Fibroblast of pulmonary artery (primary cell): ENCODE data around the gene AGAP1.

Source experiments
- DNase-seq: peaks from one replicate; pipeline ENCODE4 v3.0.0-alpha.2; 2010; ENCODE audit warnings: low read depth
- H3K4me3 ChIP-seq: replicated peaks from 2 replicates; pipeline ENCODE4 v1.5.1; 2011; ENCODE audit warnings: low read depth, mild to moderate bottlenecking, control low read depth, low read length, moderate library complexity
- TF ChIP-seq, protein P1 (sequence below): IDR thresholded peaks from 2 replicates; pipeline ENCODE4 v1.5.1; 2011; ENCODE audit warnings: mild to moderate bottlenecking, control low read depth, low read length, inconsistent platforms; ENCODE audit errors: missing control alignments

Gene AGAP1

DNA sequence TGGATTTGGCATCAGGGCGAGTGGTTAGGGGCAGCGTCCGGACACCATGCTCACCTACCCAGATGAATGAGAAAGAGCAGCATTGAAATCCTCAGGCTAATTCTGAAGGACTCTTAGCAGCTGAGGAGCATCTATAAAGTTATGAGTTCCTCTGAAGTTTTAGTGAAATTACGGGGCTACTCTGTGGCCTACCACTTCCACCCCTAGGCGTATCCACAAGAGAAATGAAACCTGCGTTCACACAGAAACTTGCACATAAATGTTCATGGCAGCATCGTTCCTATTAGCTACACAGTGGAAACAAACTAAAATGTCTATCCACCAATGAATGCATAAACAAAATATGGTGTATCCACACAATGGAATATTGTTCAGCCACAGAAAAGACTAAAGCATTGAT lies 576.4 kb downstream of the AGAP1 start:
- no peak for DNase-seq
- TF ChIP-seq, protein P1, sequence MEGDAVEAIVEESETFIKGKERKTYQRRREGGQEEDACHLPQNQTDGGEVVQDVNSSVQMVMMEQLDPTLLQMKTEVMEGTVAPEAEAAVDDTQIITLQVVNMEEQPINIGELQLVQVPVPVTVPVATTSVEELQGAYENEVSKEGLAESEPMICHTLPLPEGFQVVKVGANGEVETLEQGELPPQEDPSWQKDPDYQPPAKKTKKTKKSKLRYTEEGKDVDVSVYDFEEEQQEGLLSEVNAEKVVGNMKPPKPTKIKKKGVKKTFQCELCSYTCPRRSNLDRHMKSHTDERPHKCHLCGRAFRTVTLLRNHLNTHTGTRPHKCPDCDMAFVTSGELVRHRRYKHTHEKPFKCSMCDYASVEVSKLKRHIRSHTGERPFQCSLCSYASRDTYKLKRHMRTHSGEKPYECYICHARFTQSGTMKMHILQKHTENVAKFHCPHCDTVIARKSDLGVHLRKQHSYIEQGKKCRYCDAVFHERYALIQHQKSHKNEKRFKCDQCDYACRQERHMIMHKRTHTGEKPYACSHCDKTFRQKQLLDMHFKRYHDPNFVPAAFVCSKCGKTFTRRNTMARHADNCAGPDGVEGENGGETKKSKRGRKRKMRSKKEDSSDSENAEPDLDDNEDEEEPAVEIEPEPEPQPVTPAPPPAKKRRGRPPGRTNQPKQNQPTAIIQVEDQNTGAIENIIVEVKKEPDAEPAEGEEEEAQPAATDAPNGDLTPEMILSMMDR: no peak
- H3K4me3 ChIP-seq: no peak overlapping the region

DNA sequence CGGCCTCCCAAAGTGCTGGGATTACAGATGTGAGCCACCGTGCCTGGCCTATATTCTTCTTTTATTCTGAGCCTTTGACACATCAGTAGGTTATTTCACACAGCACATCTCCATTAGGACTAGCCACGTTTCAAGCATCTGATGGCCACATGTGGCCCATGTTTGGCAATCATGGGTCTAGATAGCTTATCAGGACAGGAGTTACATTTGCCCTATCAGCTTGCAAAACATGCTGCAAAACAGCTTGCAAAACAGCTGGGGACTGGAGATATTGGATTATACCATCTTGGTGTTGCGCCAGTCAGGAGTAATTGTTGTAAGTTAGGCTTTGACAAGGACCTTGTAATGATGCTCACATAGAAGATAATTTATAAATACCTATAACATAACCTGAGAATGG lies 579.4 kb downstream of the AGAP1 start:
- no peak for DNase-seq
- TF ChIP-seq, protein P1: no peak
- no peak overlapping the region for H3K4me3 ChIP-seq

DNA sequence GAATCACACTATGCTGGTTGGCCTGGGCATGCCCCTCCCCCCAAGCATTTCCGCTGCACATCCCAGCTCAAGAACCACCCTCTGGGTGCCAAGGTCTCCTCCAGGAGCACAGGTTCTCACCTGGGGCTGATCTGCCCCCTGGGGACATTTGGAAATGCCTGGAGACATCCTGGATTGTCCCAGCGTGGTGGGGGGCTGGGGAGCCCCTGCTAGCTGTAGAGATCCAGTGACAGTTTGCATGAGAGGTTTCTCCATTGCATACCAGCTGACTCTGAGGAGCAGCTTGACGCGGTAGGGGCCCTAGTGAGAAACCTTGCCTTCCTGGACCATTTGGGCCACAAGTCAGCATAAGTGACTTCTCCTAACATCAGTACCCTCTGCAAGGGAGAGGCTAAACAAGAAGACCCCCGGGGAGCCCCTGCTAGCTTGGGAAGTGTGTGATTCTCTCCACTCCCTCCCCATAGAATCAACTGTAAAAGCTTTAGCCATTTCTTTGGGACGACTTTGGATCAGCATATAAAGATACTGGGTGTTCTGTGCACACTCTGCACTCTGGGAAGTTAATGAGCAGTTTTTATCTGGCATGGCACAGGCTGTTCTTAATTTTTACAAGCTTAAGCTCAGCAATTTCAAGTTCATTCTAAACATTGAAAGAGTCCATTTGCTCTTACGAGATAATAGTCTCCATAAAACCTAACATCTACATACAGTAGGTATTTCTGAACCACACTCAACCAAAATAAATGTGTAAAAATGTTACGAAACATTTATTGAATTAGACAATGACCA lies 580.2 kb downstream of the AGAP1 start:
- DNase-seq: no peak
- TF ChIP-seq, protein P1: no peak
- no peak overlapping the region for H3K4me3 ChIP-seq

DNA sequence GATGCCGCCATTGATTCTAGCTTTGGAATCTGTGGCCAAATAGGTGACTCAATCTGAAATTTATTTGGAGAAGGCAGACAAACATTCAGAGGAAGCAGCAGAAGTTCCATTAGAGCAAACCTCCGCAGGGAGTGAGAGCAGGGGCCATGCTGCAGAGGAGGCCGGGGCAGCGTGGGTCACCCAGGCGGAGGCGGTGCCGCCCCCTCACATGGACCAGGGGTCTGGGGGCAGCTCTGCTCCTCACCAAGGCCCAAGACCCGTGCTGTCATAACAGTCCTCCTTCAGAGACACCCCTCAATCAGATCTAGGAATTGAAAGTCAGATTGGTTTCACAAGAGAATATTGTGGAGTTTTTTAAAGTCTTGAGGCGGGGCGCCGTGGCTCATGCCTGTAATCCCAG lies 582.0 kb downstream of the AGAP1 start:
- no peak for DNase-seq
- TF ChIP-seq, protein P1: no peak
- H3K4me3 ChIP-seq: no peak overlapping the region

DNA sequence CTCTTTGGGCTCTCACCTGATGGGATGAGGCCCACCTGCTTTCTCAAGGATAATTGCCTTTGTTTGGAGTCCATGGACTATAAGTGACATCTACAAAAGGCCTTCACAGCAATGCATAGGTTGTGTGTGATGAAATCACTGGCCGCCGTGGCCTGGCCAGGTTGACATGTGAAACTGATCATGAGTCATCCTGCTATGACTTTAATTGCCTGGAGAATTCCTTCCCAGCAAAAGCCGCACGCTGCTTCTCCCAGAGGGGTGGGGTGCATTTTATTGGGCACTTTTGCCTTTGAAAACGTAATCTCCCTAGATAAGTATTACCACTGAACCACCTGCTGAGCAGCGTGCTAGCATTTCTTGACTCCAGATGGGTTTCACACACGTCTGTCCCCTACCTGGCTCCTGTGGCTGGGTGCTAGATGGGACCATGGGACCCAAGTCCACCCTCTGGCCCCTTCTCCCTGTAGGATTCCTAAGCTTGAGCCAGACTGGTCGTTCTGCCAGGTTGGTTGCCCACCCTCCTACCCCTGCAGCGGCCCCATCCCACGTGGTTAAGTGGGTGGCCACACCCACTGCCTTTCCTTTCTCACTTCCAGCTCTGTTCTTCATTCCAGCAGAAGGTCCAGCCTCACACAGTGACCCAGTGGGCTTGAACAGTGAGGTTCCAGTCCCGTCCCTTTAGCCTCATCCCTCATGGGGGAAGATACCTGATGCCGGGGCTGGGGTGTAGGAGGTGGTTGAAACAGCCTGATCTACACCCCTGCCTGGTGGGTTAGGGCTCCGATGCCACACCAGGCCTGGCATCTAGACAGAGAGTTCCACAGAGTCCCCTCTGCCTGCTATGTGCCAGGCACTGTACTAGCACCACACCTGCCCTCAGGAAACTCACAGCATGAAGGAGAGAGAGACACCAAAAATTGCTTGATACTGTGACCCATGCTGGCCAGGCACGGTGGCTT lies 584.7 kb downstream of the AGAP1 start:
- DNase-seq: peak; percentile 13
- TF ChIP-seq, protein P1: no peak
- no peak overlapping the region for H3K4me3 ChIP-seq

DNA sequence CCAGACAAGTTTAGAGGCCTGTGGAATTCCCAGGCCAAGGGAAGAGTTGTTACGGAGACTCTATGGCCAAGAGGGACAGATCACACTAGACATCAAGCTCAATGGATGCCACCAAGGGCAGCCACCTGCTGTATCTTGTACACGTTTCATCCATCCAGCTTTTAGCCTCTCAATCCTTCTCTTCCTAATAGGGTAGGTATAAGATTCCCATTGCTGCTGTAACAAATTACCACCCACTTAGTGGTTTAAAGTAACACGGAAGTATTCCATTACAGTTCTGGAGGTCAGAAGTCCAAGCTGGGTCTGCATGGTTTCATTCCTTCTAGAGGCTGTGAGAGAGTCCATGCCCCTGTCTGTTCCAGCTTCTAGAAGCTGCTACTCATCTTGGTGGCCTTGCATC lies 586.6 kb downstream of the AGAP1 start:
- H3K4me3 ChIP-seq: no peak overlapping the region
- TF ChIP-seq, protein P1: no peak
- no peak for DNase-seq
